GM12891 (cell line): ENCODE measurements around the gene PTER.

Source experiments
- POLR2A ChIP-seq: IDR thresholded peaks from 2 replicates; pipeline ENCODE4 v1.6.1; 2011; ENCODE audit warnings: low read depth, low read length, control low read depth
- POLR2AphosphoS5 ChIP-seq: IDR thresholded peaks from 2 replicates; pipeline ENCODE4 v1.6.1; 2011; ENCODE audit warnings: low read depth, low read length, control low read depth
- SPI1 ChIP-seq: IDR thresholded peaks from 2 replicates; pipeline ENCODE4 v1.6.1; 2011; ENCODE audit warnings: low read depth, low read length, control low read depth
- TAF1 ChIP-seq: IDR thresholded peaks from 2 replicates; pipeline ENCODE4 v1.6.1; 2011; ENCODE audit warnings: low read depth, low read length, control low read depth

DNA sequence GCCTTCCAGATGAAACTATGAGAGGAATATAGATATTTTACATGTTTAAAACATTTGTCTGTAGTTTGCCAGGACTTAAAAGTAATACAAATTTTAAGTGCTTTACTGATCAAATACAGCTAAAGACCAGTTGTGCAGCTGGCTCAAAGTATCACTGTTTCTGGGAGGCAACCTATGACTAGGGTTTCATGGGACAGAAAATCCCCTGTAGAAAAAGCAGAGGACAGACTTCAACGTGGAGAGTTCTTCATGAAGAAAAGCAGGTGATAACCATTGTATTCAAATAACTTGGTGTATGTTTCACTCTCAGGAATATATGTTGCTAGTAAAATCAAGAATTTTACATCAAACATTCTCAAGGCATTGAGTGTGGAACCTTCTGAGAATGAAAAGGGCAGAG lies 40.9 kb downstream of the PTER start:
- TF ChIP-seq POLR2A (no peak), TAF1 (no peak), POLR2AphosphoS5 (no peak), SPI1 (no peak)
